Ascending aorta (tissue), 2 donors: ENCODE data around the gene IGSF6. TPM values are rescaled to one million over a fixed set of nuclear protein-coding genes. Genes with fewer than 3 reads are reported as not detected.

ENCODE experiments used
- DNase-seq, 2 donors: peaks; one replicate each; pipeline ENCODE4 v3.0.0-alpha.2; 2019; ENCODE audit warnings: low spot score in 2 of 2
- H3K27ac ChIP-seq, 2 donors: fragments of 200-600 bp; sonication (generic); one replicate each; pipeline ENCODE4 v1.5.1; 2016 to 2017; ENCODE audit warnings: mild to moderate bottlenecking in 1 of 2
- H3K27me3 ChIP-seq: fragments of 200-600 bp; sonication (generic); one replicate; pipeline ENCODE4 v1.5.1; 2017
- H3K36me3 ChIP-seq, 2 donors: fragments of 200-600 bp; sonication (generic); one replicate each; pipeline ENCODE4 v1.5.1; 2016
- H3K4me1 ChIP-seq, 2 donors: fragments of 200-600 bp; sonication (generic); one replicate each; pipeline ENCODE4 v1.5.1; 2016 to 2017; ENCODE audit warnings: mild to moderate bottlenecking in 1 of 2
- H3K4me3 ChIP-seq, 2 donors: fragments of 200-600 bp; sonication (generic); one replicate each; pipeline ENCODE4 v1.5.1; 2016 to 2017; ENCODE audit warnings: mild to moderate bottlenecking in 1 of 2
- H3K9me3 ChIP-seq, 2 donors: fragments of 200-600 bp; sonication (generic); one replicate each; pipeline ENCODE4 v1.5.1; 2016
- intact Hi-C: fragments of 100-400 bp; cut with DNase I; formaldehyde crosslinking; loops from one replicate; pipeline ENCODE4 v1.15.1; 2023
- total RNA-seq: library from RNA; depleted of rRNA; stranded (reverse); fragments of >200 nt; gene quantifications from one replicate; pipeline ENCODE4 v1.1.0, GENCODE V29; 2016
- TF ChIP-seq, protein P1 (sequence below), 3 experiments: fragments of 200-600 bp in 2 of 3; fragments of 450-650 bp in 1 of 3; sonication (generic) in 2 of 3; IDR thresholded peaks; one replicate each; pipeline ENCODE4 v1.5.1; 2016 to 2019; ENCODE audit warnings: antibody characterized with exemption in 3 of 3, mild to moderate bottlenecking in 1 of 3, moderate library complexity in 1 of 3

IGSF6 gene
- total RNA-seq, 1 donor from 2014 or later, result 3.1 TPM

DNA sequence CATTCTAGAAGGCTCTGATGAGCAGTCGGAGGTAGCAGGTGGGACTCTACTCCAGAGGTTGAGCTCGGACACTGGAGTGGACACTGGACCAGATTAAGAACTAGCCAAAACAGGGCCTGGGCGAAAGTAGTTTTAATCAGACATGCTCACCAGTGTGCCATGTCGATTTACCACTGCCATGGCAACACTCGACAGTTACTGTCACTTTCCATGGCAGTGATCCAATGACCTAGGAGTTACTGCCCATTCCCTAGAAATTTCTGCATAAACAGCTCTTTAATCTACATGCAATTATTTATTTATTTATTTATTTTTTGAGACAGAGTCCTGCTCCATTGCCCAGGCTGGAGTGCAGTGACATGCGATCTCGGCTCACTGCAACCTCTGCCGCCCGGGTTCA lies 60.2 kb downstream of the IGSF6 start:
- H3K27me3 ChIP-seq, result no peaks in the 10 kb centered on the region
- intact Hi-C loops, result no loop called here
- H3K9me3 ChIP-seq, result no peaks in the 10 kb centered on the region
- TF ChIP-seq, protein P1, sequence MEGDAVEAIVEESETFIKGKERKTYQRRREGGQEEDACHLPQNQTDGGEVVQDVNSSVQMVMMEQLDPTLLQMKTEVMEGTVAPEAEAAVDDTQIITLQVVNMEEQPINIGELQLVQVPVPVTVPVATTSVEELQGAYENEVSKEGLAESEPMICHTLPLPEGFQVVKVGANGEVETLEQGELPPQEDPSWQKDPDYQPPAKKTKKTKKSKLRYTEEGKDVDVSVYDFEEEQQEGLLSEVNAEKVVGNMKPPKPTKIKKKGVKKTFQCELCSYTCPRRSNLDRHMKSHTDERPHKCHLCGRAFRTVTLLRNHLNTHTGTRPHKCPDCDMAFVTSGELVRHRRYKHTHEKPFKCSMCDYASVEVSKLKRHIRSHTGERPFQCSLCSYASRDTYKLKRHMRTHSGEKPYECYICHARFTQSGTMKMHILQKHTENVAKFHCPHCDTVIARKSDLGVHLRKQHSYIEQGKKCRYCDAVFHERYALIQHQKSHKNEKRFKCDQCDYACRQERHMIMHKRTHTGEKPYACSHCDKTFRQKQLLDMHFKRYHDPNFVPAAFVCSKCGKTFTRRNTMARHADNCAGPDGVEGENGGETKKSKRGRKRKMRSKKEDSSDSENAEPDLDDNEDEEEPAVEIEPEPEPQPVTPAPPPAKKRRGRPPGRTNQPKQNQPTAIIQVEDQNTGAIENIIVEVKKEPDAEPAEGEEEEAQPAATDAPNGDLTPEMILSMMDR (IDR thresholded peaks at IDR 0.05), result no peak
- H3K4me1 ChIP-seq, result no peaks in the 10 kb centered on the region
- no peak for DNase-seq
- H3K27ac ChIP-seq, result no peak overlapping the region
- H3K36me3 ChIP-seq, result no peaks in the 10 kb centered on the region
- H3K4me3 ChIP-seq, result no peak overlapping the region

DNA sequence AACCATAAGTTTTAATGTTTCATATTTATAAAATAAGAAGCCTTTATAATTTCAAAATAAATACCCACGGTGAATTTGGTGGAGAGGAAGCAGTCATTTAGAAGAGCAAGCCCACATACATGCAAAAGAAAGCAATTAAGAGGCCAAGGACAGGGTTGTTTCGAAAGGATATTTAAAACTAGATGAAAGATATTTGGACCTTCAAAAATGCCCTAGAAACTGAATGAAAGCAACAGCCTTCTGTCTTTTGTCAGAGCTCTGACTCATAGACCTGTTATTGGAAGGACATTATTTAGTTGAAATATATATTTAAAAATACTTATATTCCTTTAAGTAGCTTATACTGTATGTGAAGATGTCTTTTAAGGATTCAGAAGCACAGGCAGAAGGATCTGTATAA lies 61.6 kb downstream of the IGSF6 start:
- TF ChIP-seq, protein P1 (IDR thresholded peaks at IDR 0.05), result no peak
- Histone ChIP-seq H3K9me3 (no peaks in the 10 kb centered on the region), H3K27me3 (no peaks in the 10 kb centered on the region), H3K27ac (no peak overlapping the region), H3K4me1 (no peaks in the 10 kb centered on the region), H3K36me3 (no peaks in the 10 kb centered on the region), H3K4me3 (no peak overlapping the region)
- intact Hi-C loops, result no loop called here
- DNase-seq, result no peak

DNA sequence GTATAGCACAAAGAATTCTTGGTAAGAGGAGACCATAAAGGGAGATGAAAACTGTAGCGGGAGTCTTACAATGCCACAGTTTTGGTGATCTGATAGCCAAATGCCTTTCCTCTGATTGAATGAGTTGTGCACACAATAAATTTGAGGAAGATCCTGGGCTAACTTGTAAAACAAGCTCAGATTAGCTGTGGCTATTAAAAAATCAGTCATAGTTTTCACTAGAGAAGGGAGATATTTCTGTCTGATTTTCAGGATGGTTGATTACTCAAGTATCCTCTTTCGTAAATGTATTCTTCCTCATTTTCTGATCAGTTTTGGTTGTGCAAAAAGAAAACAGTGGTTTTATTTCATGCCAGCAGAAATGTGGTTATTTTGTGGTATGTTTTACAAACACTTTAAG lies 62.1 kb downstream of the IGSF6 start:
- no peaks in the 10 kb centered on the region for H3K36me3 ChIP-seq
- intact Hi-C loops, result no loop called here
- no peaks in the 10 kb centered on the region for H3K27me3 ChIP-seq
- no peaks in the 10 kb centered on the region for H3K9me3 ChIP-seq
- no peak overlapping the region for H3K27ac ChIP-seq
- H3K4me1 ChIP-seq, result no peaks in the 10 kb centered on the region
- DNase-seq, result no peak
- no peak overlapping the region for H3K4me3 ChIP-seq
- TF ChIP-seq, protein P1 (IDR thresholded peaks at IDR 0.05), result no peak

DNA sequence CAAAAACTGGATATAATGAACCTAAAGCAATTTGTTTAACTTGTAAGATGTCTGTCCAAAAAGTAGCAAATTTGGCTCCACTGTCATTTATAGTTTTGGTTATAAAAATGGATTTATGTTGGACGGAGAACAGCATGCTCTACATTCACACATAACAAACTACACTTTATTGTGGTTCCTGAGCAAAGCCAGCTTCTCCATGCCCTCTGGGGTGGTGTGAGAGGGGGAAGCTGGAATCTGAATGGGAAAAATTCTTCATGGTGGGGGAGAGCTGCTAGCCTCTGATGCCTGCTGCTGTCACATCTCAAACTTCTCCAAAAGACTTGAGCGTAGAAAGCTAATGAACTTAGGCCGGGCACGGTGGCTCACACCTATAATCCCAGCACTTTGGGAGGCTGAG lies 62.9 kb downstream of the IGSF6 start:
- TF ChIP-seq, protein P1 (IDR thresholded peaks at IDR 0.05), result no peak
- intact Hi-C loops, result no loop called here
- no peak overlapping the region for H3K27ac ChIP-seq
- H3K9me3 ChIP-seq, result no peaks in the 10 kb centered on the region
- no peaks in the 10 kb centered on the region for H3K4me1 ChIP-seq
- no peak overlapping the region for H3K4me3 ChIP-seq
- H3K27me3 ChIP-seq, result no peaks in the 10 kb centered on the region
- H3K36me3 ChIP-seq, result no peaks in the 10 kb centered on the region
- DNase-seq, result no peak

Other genes with a start within 250 kb of the IGSF6 start
- 168 TPM for gene METTL9, start 53.0 kb downstream of the IGSF6 start, total RNA-seq
- not detected for gene OTOA, start 11.4 kb upstream of the IGSF6 start, total RNA-seq
- gene NPIPB4, start 205.1 kb upstream of the IGSF6 start, total RNA-seq, result 12.3 TPM